HFF-Myc (cell line): ENCODE measurements around the gene ATP11C.
"Not testable (repeated sequence)": the region's sequence is repeated elsewhere in the genome, so short reads cannot be mapped to it uniquely, and the experiment has no call there.

Experiments used
- DNase-seq: peaks from one replicate; pipeline ENCODE4 v3.0.0-alpha.2; 2011; ENCODE audit warnings: low read depth; ENCODE audit errors: extremely low read depth
- H3K4me3 ChIP-seq: replicated peaks from 2 replicates; pipeline ENCODE4 v1.5.1; 2011; ENCODE audit warnings: low read depth, mild to moderate bottlenecking, control low read depth, low read length
- TF ChIP-seq, protein P1 (sequence below): IDR thresholded peaks from 2 replicates; pipeline ENCODE4 v1.5.1; 2012; ENCODE audit warnings: mild to moderate bottlenecking, low read depth, low read length, control low read depth; ENCODE audit errors: missing control alignments

The ATP11C gene

GRCh38 chrX:139967750-139968149 is 34.9 kb upstream of the ATP11C start:
- no peak overlapping the region for H3K4me3 ChIP-seq
- no peak for DNase-seq
- TF ChIP-seq, protein P1, sequence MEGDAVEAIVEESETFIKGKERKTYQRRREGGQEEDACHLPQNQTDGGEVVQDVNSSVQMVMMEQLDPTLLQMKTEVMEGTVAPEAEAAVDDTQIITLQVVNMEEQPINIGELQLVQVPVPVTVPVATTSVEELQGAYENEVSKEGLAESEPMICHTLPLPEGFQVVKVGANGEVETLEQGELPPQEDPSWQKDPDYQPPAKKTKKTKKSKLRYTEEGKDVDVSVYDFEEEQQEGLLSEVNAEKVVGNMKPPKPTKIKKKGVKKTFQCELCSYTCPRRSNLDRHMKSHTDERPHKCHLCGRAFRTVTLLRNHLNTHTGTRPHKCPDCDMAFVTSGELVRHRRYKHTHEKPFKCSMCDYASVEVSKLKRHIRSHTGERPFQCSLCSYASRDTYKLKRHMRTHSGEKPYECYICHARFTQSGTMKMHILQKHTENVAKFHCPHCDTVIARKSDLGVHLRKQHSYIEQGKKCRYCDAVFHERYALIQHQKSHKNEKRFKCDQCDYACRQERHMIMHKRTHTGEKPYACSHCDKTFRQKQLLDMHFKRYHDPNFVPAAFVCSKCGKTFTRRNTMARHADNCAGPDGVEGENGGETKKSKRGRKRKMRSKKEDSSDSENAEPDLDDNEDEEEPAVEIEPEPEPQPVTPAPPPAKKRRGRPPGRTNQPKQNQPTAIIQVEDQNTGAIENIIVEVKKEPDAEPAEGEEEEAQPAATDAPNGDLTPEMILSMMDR: no peak

DNA sequence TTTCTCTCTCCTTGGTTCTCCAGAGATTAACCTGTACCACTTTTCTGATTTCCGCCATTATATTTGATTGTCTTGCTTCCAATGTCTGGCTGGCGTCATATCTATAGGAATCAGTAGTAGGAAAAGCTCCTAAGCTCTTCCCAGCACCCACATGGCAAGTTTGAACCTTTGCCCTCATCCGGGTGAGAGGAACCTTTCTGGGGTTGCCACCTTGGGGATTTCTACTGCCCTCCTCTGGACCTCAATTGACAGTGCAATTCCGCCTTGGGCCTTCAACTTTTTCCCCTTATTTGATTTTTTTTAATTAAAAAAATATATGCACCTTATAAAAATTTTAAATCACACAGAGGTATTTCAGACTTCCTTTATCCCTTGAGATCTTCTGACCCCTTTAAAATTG is 34.4 kb upstream of the ATP11C start:
- TF ChIP-seq, protein P1: peak; percentile 18
- no peak overlapping the region for H3K4me3 ChIP-seq
- no peak for DNase-seq

DNA sequence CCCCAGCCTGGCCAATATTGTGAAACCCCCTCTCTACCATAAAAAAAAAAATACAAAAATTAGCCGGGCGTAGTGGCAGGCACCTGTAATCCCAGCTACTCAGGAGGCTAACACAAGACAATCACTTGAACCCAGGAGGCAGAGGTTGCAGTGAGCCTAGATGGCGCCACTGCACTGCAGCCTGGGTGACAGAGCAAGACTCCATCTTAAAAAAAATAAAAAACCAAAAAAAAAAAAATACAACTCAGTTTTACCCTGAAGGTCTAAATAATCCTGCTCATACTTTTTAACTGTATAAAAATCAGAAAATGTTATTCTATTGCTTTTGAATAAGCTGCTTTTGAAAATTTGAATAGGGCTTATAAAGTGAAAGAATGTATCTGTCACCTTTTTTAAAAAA is 33.3 kb upstream of the ATP11C start:
- not testable (repeated sequence) for H3K4me3 ChIP-seq, DNase-seq
- TF ChIP-seq, protein P1: peak; percentile 23

DNA sequence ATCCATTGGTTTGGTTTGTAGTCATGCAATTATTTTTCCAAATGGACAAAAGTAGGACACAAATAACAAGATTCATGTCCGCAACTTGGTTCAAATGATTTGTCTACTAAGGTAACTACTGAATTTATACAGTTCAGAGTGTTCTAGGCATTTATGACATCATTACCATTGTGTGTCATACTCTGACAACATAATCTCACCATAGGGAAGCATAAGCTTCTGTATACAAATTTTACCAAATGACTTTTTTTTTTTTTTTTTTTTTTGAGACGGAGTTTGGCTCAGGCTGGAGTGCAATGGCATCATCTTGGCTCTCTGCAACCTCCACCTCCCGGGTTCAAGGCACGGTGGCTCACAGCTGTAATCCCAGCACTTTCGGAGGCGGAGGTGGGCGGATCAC is 32.6 kb upstream of the ATP11C start, which contains the start of gene CXorf66:
CXorf66 (minus strand) TSS at position 101 of the 400 bp plus-strand sequence; CDS start at position 76, 25 bp downstream.
- TF ChIP-seq, protein P1: no peak
- DNase-seq: no peak
- no peak within 1 kb of the TSS for H3K4me3 ChIP-seq

DNA sequence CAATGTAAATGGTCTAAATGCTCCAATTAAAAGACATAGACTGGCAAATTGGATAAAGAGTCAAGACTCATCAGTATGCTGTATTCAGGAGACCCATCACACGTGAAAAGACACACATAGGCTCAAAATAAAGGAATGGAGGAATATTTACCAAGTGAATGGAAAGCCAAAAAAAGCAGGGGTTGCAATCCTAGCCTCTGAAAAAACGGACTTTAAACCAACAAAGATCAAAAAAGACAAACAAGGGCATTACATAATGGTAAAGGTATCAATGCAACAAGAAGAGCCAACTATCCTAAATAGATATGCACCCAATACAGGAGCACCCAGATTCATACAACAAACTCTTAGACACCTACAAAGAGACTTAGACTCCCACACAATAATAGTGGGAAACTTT is 28.2 kb upstream of the ATP11C start:
- H3K4me3 ChIP-seq, DNase-seq: not testable (repeated sequence)

DNA sequence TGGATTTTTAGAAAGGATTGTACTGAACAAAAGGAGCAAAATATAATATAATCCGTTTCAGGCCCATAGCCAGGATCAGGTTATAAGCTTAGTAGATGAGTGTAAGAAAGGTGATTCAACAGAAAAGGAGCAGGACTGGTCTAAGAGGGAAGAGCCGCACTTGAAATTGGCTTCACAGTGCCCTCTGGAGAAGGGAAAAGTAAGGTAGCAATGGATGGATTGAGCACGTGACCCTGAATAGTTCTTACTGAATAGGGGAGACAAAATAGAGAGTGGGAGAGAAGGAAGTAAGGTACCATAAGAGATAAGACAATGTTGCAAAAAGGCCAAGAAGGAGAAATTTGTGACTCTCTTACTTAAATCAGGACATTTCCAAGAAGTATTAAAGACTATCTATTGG is 16.9 kb upstream of the ATP11C start:
- TF ChIP-seq, protein P1: no peak
- DNase-seq: no peak
- H3K4me3 ChIP-seq: no peak overlapping the region

- no peak overlapping the region for H3K4me3 ChIP-seq
- TF ChIP-seq, protein P1: no peak
- DNase-seq: no peak
Measured at GRCh38 chrX:139945075-139945474, 12.2 kb upstream of the ATP11C start.
